ENCODE data around the gene IL19. TPM values are rescaled to one million over a fixed set of nuclear protein-coding genes. Genes with fewer than 3 reads are reported as not detected.

Gene IL19
- total and polyA plus RNA-seq, 4 donors = not detected

GRCh38 chr1:206864939-206865671, 94.5 kb downstream of the IL19 start, which contains the start of gene IL20:
Gene IL20 (plus strand): TSS chr1:206865623. CDS start chr1:206865853, 230 bp downstream.
- Histone ChIP-seq H3K4me1 (ENCODE audit: control insufficient read depth in 4 of 4, insufficient read depth in 4 of 4, low read length in 3 of 4) (peaks cover 0 to 8% (median 3%) of the 10 kb centered on the region in 4 donors), H3K4me3 (ENCODE audit: low read depth in 1 of 3, low read length in 3 of 3) (no peak within 1 kb of the TSS), H3K27ac (ENCODE audit: low read depth in 1 of 2, low read length in 2 of 2) (peak within 1 kb of the TSS in 1 of 2 donors; percentile 43), H3K9ac (ENCODE audit: low read depth in 1 of 2, low read length in 2 of 2) (no peak within 1 kb of the TSS), H3K27me3 (ENCODE audit: control insufficient read depth in 4 of 4, insufficient read depth in 4 of 4, low read length in 3 of 4) (peaks cover 0 to 2% (median 0%) of the 10 kb centered on the region in 4 donors), H3K36me3 (ENCODE audit: control insufficient read depth in 4 of 4, insufficient read depth in 3 of 4, low read depth in 1 of 4, low read length in 3 of 4) (no peaks in the 10 kb centered on the region), H3K9me3 (ENCODE audit: control insufficient read depth in 4 of 4, low read length in 3 of 4) (no peaks in the 10 kb centered on the region)
- 49% methylated on average over 19 of the region's 19 CpGs for WGBS
- peak; percentile 77 for DNase-seq (ENCODE audit: low spot score)
- TF ChIP-seq HNF4A (conservative IDR thresholded peaks at IDR 0.05) (peak; percentile 18 to 36), CTCF (IDR thresholded peaks at IDR 0.05; ENCODE audit: low read depth, low read length, missing input control) (peak; percentile 95), ATF3 (IDR thresholded peaks at IDR 0.05) (no peak), RAD21 (IDR thresholded peaks at IDR 0.05) (peak; percentile 86 to 93), SP1 (IDR thresholded peaks at IDR 0.05) (peak; percentile 46), JUND (IDR thresholded peaks at IDR 0.05) (peak in 1 of 2 donors; percentile 16), HNF4G (IDR thresholded peaks at IDR 0.05) (no peak), YY1 (IDR thresholded peaks at IDR 0.05) (no peak), ZBTB33 (IDR thresholded peaks at IDR 0.05) (no peak), EGR1 (IDR thresholded peaks at IDR 0.05; ENCODE audit: low read depth in 2 of 2) (no peak), GABPA (IDR thresholded peaks at IDR 0.05 in 1 of 2, conservative IDR thresholded peaks at IDR 0.05 in 1 of 2) (no peak), RXRA (IDR thresholded peaks at IDR 0.05) (peak; percentile 77 to 83), NR2F2 (IDR thresholded peaks at IDR 0.05) (no peak), TAF1 (conservative IDR thresholded peaks at IDR 0.05) (no peak), FOXA2 (IDR thresholded peaks at IDR 0.05) (no peak)

GRCh38 chr1:206866062-206866461, 95.5 kb downstream of the IL19 start:
- H3K4me1 ChIP-seq (ENCODE audit: control insufficient read depth in 4 of 4, insufficient read depth in 4 of 4, low read length in 3 of 4) = peaks cover 0 to 8% (median 3%) of the 10 kb centered on the region in 4 donors
- H3K4me3 ChIP-seq (ENCODE audit: low read depth in 1 of 3, low read length in 3 of 3) = no peak overlapping the region
- H3K9ac ChIP-seq (ENCODE audit: low read depth in 1 of 2, low read length in 2 of 2) = no peak overlapping the region
- H3K27me3 ChIP-seq (ENCODE audit: control insufficient read depth in 4 of 4, insufficient read depth in 4 of 4, low read length in 3 of 4) = no peaks in the 10 kb centered on the region
- H3K27ac ChIP-seq (ENCODE audit: low read depth in 1 of 2, low read length in 2 of 2) = no peak overlapping the region
- H3K9me3 ChIP-seq (ENCODE audit: control insufficient read depth in 4 of 4, low read length in 3 of 4) = no peaks in the 10 kb centered on the region
- no peaks in the 10 kb centered on the region for H3K36me3 ChIP-seq (ENCODE audit: control insufficient read depth in 4 of 4, insufficient read depth in 3 of 4, low read depth in 1 of 4, low read length in 3 of 4)
- WGBS = 79% methylated on average over 2 of the region's 2 CpGs
- DNase-seq (ENCODE audit: low spot score) = no peak
- TF ChIP-seq HNF4G (IDR thresholded peaks at IDR 0.05) = no peak
- no peak for TF ChIP-seq HNF4A (conservative IDR thresholded peaks at IDR 0.05)
- TF ChIP-seq CTCF (IDR thresholded peaks at IDR 0.05; ENCODE audit: low read depth, low read length, missing input control) = no peak
- no peak for TF ChIP-seq MAX (IDR thresholded peaks at IDR 0.05)
- no peak for TF ChIP-seq ZBTB33 (IDR thresholded peaks at IDR 0.05)
- no peak for TF ChIP-seq GABPA (IDR thresholded peaks at IDR 0.05 in 1 of 2, conservative IDR thresholded peaks at IDR 0.05 in 1 of 2)
- TF ChIP-seq RXRA (IDR thresholded peaks at IDR 0.05) = no peak
- TF ChIP-seq EGR1 (IDR thresholded peaks at IDR 0.05; ENCODE audit: low read depth in 2 of 2) = no peak
- no peak for TF ChIP-seq SP1 (IDR thresholded peaks at IDR 0.05)
- TF ChIP-seq FOXA2 (IDR thresholded peaks at IDR 0.05) = no peak
- no peak for TF ChIP-seq YY1 (IDR thresholded peaks at IDR 0.05)
- TF ChIP-seq REST (IDR thresholded peaks at IDR 0.05) = no peak
- no peak for TF ChIP-seq RAD21 (IDR thresholded peaks at IDR 0.05)
- TF ChIP-seq JUND (IDR thresholded peaks at IDR 0.05) = no peak

Data from liver (tissue), 9 donors.